Measurements from ENCODE around the gene KRTAP6-1.

The KRTAP6-1 gene

GRCh38 chr21:30638686-30639085 is 25.0 kb upstream of the KRTAP6-1 start:
- Histone ChIP-seq H3K9ac (ENCODE audit: low read length) (no peak overlapping the region), H3K14ac (ENCODE audit: low read length in 2 of 2) (no peak overlapping the region), H3K4me2 (ENCODE audit: low read length, poor library complexity, severe bottlenecking) (no peak overlapping the region), H3K4ac (ENCODE audit: low read depth in 1 of 2, low read length in 2 of 2) (no peak overlapping the region), H3K4me1 (ENCODE audit: control insufficient read depth, insufficient read depth, low read depth, low read length) (no peaks in the 10 kb centered on the region), H4K91ac (ENCODE audit: low read length) (no peak overlapping the region), H3K4me3 (ENCODE audit: insufficient read depth in 1 of 2, low read depth in 1 of 2, low read length in 2 of 2) (no peak overlapping the region), H3K79me1 (replicated peaks; ENCODE audit: low read length, poor library complexity, severe bottlenecking) (no peaks in the 10 kb centered on the region), H4K8ac (ENCODE audit: low read length) (no peak overlapping the region), H2AK5ac (ENCODE audit: low read length, severe bottlenecking) (no peak overlapping the region), H2BK120ac (ENCODE audit: low read depth, low read length) (no peak overlapping the region), H3K9me3 (ENCODE audit: control insufficient read depth, low read length) (peaks cover 9% of the 10 kb centered on the region), H3K18ac (ENCODE audit: low read depth in 1 of 2, low read length in 2 of 2) (no peak overlapping the region), H2BK12ac (ENCODE audit: low read length in 2 of 2) (no peak overlapping the region), H3K23ac (ENCODE audit: low read length in 2 of 2) (no peak overlapping the region), H2AFZ (ENCODE audit: low read depth, low read length) (no peak overlapping the region), H2BK5ac (ENCODE audit: low read depth, low read length, poor library complexity, severe bottlenecking) (no peak overlapping the region), H3K36me3 (ENCODE audit: control insufficient read depth in 1 of 2, insufficient read depth in 2 of 2, low read depth in 1 of 2, low read length in 2 of 2) (no peaks in the 10 kb centered on the region), H3K27ac (ENCODE audit: low read length, poor library complexity, severe bottlenecking) (no peak overlapping the region), H3K27me3 (ENCODE audit: control insufficient read depth in 1 of 2, insufficient read depth in 1 of 2, low read length in 2 of 2) (no peaks in the 10 kb centered on the region), H2BK15ac (ENCODE audit: low read depth, poor library complexity, severe bottlenecking) (no peak overlapping the region)
- DNase-seq, result no peak
- WGBS, result 73% methylated on average over 2 of the region's 3 CpGs

GRCh38 chr21:30634906-30635305 is 21.2 kb upstream of the KRTAP6-1 start, which contains the start of gene KRTAP20-2:
KRTAP20-2 (plus strand) TSS chr21:30635206; CDS start chr21:30635264, 58 bp downstream.
- Histone ChIP-seq H4K8ac (ENCODE audit: low read length) (peak within 1 kb of the TSS; percentile 14), H3K9ac (ENCODE audit: low read length) (no peak within 1 kb of the TSS), H2BK120ac (ENCODE audit: low read depth, low read length) (no peak within 1 kb of the TSS), H3K27me3 (ENCODE audit: control insufficient read depth in 1 of 2, insufficient read depth in 1 of 2, low read length in 2 of 2) (no peaks in the 10 kb centered on the region), H3K4ac (ENCODE audit: low read depth in 1 of 2, low read length in 2 of 2) (no peak within 1 kb of the TSS), H3K23ac (ENCODE audit: low read length in 2 of 2) (no peak within 1 kb of the TSS), H3K27ac (ENCODE audit: low read length, poor library complexity, severe bottlenecking) (no peak within 1 kb of the TSS), H2AFZ (ENCODE audit: low read depth, low read length) (no peak within 1 kb of the TSS), H3K9me3 (ENCODE audit: control insufficient read depth, low read length) (peaks cover 6% of the 10 kb centered on the region), H3K18ac (ENCODE audit: low read depth in 1 of 2, low read length in 2 of 2) (no peak within 1 kb of the TSS), H3K4me2 (ENCODE audit: low read length, poor library complexity, severe bottlenecking) (no peak within 1 kb of the TSS), H2BK15ac (ENCODE audit: low read depth, poor library complexity, severe bottlenecking) (no peak within 1 kb of the TSS), H3K36me3 (ENCODE audit: control insufficient read depth in 1 of 2, insufficient read depth in 2 of 2, low read depth in 1 of 2, low read length in 2 of 2) (no peaks in the 10 kb centered on the region), H3K4me1 (ENCODE audit: control insufficient read depth, insufficient read depth, low read depth, low read length) (no peaks in the 10 kb centered on the region), H2BK5ac (ENCODE audit: low read depth, low read length, poor library complexity, severe bottlenecking) (no peak within 1 kb of the TSS), H3K79me1 (replicated peaks; ENCODE audit: low read length, poor library complexity, severe bottlenecking) (no peaks in the 10 kb centered on the region), H2BK12ac (ENCODE audit: low read length in 2 of 2) (no peak within 1 kb of the TSS), H2AK5ac (ENCODE audit: low read length, severe bottlenecking) (no peak within 1 kb of the TSS), H4K91ac (ENCODE audit: low read length) (no peak within 1 kb of the TSS), H3K14ac (ENCODE audit: low read length in 2 of 2) (no peak within 1 kb of the TSS), H3K4me3 (ENCODE audit: insufficient read depth in 1 of 2, low read depth in 1 of 2, low read length in 2 of 2) (no peak within 1 kb of the TSS)
- no peak for DNase-seq
- WGBS, result 88% methylated on average over 1 of the region's 1 CpG

- Histone ChIP-seq H3K4ac (ENCODE audit: low read depth in 1 of 2, low read length in 2 of 2) (no peak overlapping the region), H3K9ac (ENCODE audit: low read length) (no peak overlapping the region), H2BK120ac (ENCODE audit: low read depth, low read length) (no peak overlapping the region), H3K36me3 (ENCODE audit: control insufficient read depth in 1 of 2, insufficient read depth in 2 of 2, low read depth in 1 of 2, low read length in 2 of 2) (no peaks in the 10 kb centered on the region), H3K4me1 (ENCODE audit: control insufficient read depth, insufficient read depth, low read depth, low read length) (no peaks in the 10 kb centered on the region), H3K4me2 (ENCODE audit: low read length, poor library complexity, severe bottlenecking) (no peak overlapping the region), H3K27ac (ENCODE audit: low read length, poor library complexity, severe bottlenecking) (no peak overlapping the region), H4K91ac (ENCODE audit: low read length) (no peak overlapping the region), H3K9me3 (ENCODE audit: control insufficient read depth, low read length) (peaks cover 8% of the 10 kb centered on the region), H4K8ac (ENCODE audit: low read length) (no peak overlapping the region), H2BK15ac (ENCODE audit: low read depth, poor library complexity, severe bottlenecking) (no peak overlapping the region), H3K79me1 (replicated peaks; ENCODE audit: low read length, poor library complexity, severe bottlenecking) (no peaks in the 10 kb centered on the region), H3K27me3 (ENCODE audit: control insufficient read depth in 1 of 2, insufficient read depth in 1 of 2, low read length in 2 of 2) (no peaks in the 10 kb centered on the region), H2BK5ac (ENCODE audit: low read depth, low read length, poor library complexity, severe bottlenecking) (no peak overlapping the region), H3K14ac (ENCODE audit: low read length in 2 of 2) (no peak overlapping the region), H2AFZ (ENCODE audit: low read depth, low read length) (no peak overlapping the region), H3K23ac (ENCODE audit: low read length in 2 of 2) (no peak overlapping the region), H2AK5ac (ENCODE audit: low read length, severe bottlenecking) (no peak overlapping the region), H3K18ac (ENCODE audit: low read depth in 1 of 2, low read length in 2 of 2) (no peak overlapping the region), H3K4me3 (ENCODE audit: insufficient read depth in 1 of 2, low read depth in 1 of 2, low read length in 2 of 2) (no peak overlapping the region), H2BK12ac (ENCODE audit: low read length in 2 of 2) (no peak overlapping the region)
- WGBS, result 72% methylated on average over 1 of the region's 1 CpG
- DNase-seq, result no peak
Observed at GRCh38 chr21:30629200-30629599, 15.5 kb upstream of the KRTAP6-1 start.

- H2AK5ac ChIP-seq (ENCODE audit: low read length, severe bottlenecking), result no peak overlapping the region
- no peak overlapping the region for H4K8ac ChIP-seq (ENCODE audit: low read length)
- no peak overlapping the region for H3K4ac ChIP-seq (ENCODE audit: low read depth in 1 of 2, low read length in 2 of 2)
- no peak overlapping the region for H2BK120ac ChIP-seq (ENCODE audit: low read depth, low read length)
- WGBS, result no CpG with 5 or more reads among the region's 4 CpGs
- H3K23ac ChIP-seq (ENCODE audit: low read length in 2 of 2), result no peak overlapping the region
- no peak overlapping the region for H4K91ac ChIP-seq (ENCODE audit: low read length)
- no peaks in the 10 kb centered on the region for H3K79me1 ChIP-seq (replicated peaks; ENCODE audit: low read length, poor library complexity, severe bottlenecking)
- H3K14ac ChIP-seq (ENCODE audit: low read length in 2 of 2), result no peak overlapping the region
- no peak overlapping the region for H3K9ac ChIP-seq (ENCODE audit: low read length)
- no peak overlapping the region for H2BK15ac ChIP-seq (ENCODE audit: low read depth, poor library complexity, severe bottlenecking)
- H2AFZ ChIP-seq (ENCODE audit: low read depth, low read length), result no peak overlapping the region
- H2BK12ac ChIP-seq (ENCODE audit: low read length in 2 of 2), result no peak overlapping the region
- no peak overlapping the region for H3K18ac ChIP-seq (ENCODE audit: low read depth in 1 of 2, low read length in 2 of 2)
- no peaks in the 10 kb centered on the region for H3K27me3 ChIP-seq (ENCODE audit: control insufficient read depth in 1 of 2, insufficient read depth in 1 of 2, low read length in 2 of 2)
- no peak overlapping the region for H3K27ac ChIP-seq (ENCODE audit: low read length, poor library complexity, severe bottlenecking)
- H2BK5ac ChIP-seq (ENCODE audit: low read depth, low read length, poor library complexity, severe bottlenecking), result no peak overlapping the region
- H3K4me3 ChIP-seq (ENCODE audit: insufficient read depth in 1 of 2, low read depth in 1 of 2, low read length in 2 of 2), result no peak overlapping the region
- H3K36me3 ChIP-seq (ENCODE audit: control insufficient read depth in 1 of 2, insufficient read depth in 2 of 2, low read depth in 1 of 2, low read length in 2 of 2), result no peaks in the 10 kb centered on the region
- no peak overlapping the region for H3K4me2 ChIP-seq (ENCODE audit: low read length, poor library complexity, severe bottlenecking)
- H3K4me1 ChIP-seq (ENCODE audit: control insufficient read depth, insufficient read depth, low read depth, low read length), result no peaks in the 10 kb centered on the region
- DNase-seq, result no peak
- H3K9me3 ChIP-seq (ENCODE audit: control insufficient read depth, low read length), result peaks cover 10% of the 10 kb centered on the region
Observed at GRCh38 chr21:30628109-30628508, 14.4 kb upstream of the KRTAP6-1 start.
